HEK293 (cell line): ENCODE data around the gene MYMK.

Experiments
- CTCF ChIA-PET: fragments of 350-600 bp; formaldehyde crosslinking; extraction: SDS; loops from one replicate; lab custom pipeline; 2021; ENCODE audit warnings: antibody characterized with exemption; lab: Yijun Ruan, JAX
- POLR2A ChIA-PET: fragments of 300-600 bp; formaldehyde crosslinking; extraction: SDS; loops from one replicate; lab custom pipeline; 2020; ENCODE audit warnings: antibody characterized with exemption, inconsistent platforms; lab: Yijun Ruan, JAX
- H3K27ac ChIP-seq: fragments of 200-500 bp; sonication (Bioruptor generic); 2 replicates; pipeline ENCODE4 v1.5.1; 2014; ENCODE audit warnings: low read depth, low read length, control low read depth, inconsistent platforms; ENCODE audit errors: extremely low read depth
- H3K36me3 ChIP-seq, 2 experiments: fragments of 200-500 bp in 1 of 2; sonication (Bioruptor generic) in 1 of 2; 1 replicate in 1 of 2; 2 replicates in 1 of 2; pipeline ENCODE4 v1.5.1; 2014 to 2017; ENCODE audit warnings: inconsistent platforms in 2 of 2, low read length in 2 of 2; ENCODE audit not compliant: control insufficient read depth in 2 of 2, insufficient read depth in 1 of 2
- H3K4me1 ChIP-seq: fragments of 200-500 bp; sonication (Bioruptor generic); 2 replicates; pipeline ENCODE4 v1.5.1; 2014; ENCODE audit warnings: mild to moderate bottlenecking, low read length, inconsistent platforms; ENCODE audit not compliant: control insufficient read depth, insufficient read depth
- H3K4me3 ChIP-seq: 2 replicates; pipeline ENCODE4 v1.5.1; 2011; ENCODE audit warnings: low read depth, mild to moderate bottlenecking, control low read depth, low read length, moderate library complexity
- H3K9me3 ChIP-seq: fragments of 200-500 bp; sonication (Bioruptor generic); 2 replicates; pipeline ENCODE4 v1.5.1; 2014; ENCODE audit warnings: low read depth, low read length, inconsistent platforms; ENCODE audit not compliant: control insufficient read depth, insufficient read depth
- BCL11A ChIP-seq: fragments of 450-650 bp; formaldehyde crosslinking; IDR thresholded peaks from 2 replicates; pipeline ENCODE4 v1.5.1; 2016; ENCODE audit warnings: low read depth, missing biosample characterization, missing genetic modification characterization
- CTCF ChIP-seq: fragments of 450-650 bp; formaldehyde crosslinking; IDR thresholded peaks from 2 replicates; pipeline ENCODE4 v1.5.1; 2016; ENCODE audit warnings: missing biosample characterization, missing genetic modification characterization
- GLIS2 ChIP-seq: fragments of 450-650 bp; formaldehyde crosslinking; IDR thresholded peaks from 2 replicates; pipeline ENCODE4 v1.5.1; 2016; ENCODE audit warnings: missing biosample characterization, missing genetic modification characterization
- HOXD13 ChIP-seq: sonication (generic); formaldehyde crosslinking; IDR thresholded peaks from 2 replicates; pipeline ENCODE4 v1.8.0; 2022; ENCODE audit warnings: missing genetic modification reagents, borderline replicate concordance
- IKZF3 ChIP-seq: fragments of 450-650 bp; IDR thresholded peaks from 2 replicates; pipeline ENCODE4 v1.5.0; 2018; ENCODE audit warnings: missing biosample characterization, mild to moderate bottlenecking, missing genetic modification characterization, moderate library complexity
- KLF1 ChIP-seq: fragments of 450-650 bp; formaldehyde crosslinking; IDR thresholded peaks from 2 replicates; pipeline ENCODE4 v1.5.1; 2016; ENCODE audit warnings: missing biosample characterization, missing genetic modification characterization
- KLF10 ChIP-seq: fragments of 450-650 bp; IDR thresholded peaks from 2 replicates; pipeline ENCODE4 v1.5.1; 2018; ENCODE audit warnings: missing biosample characterization, mild to moderate bottlenecking, missing genetic modification characterization
- REPIN1 ChIP-seq: fragments of 450-650 bp; formaldehyde crosslinking; IDR thresholded peaks from 2 replicates; pipeline ENCODE4 v1.5.1; 2017; ENCODE audit warnings: missing biosample characterization, missing genetic modification characterization, low read depth
- YY2 ChIP-seq: fragments of 450-650 bp; formaldehyde crosslinking; IDR thresholded peaks from 2 replicates; pipeline ENCODE4 v1.5.1; 2016; ENCODE audit warnings: missing biosample characterization, missing genetic modification characterization
- ZBTB20 ChIP-seq: fragments of 450-650 bp; formaldehyde crosslinking; IDR thresholded peaks from 2 replicates; pipeline ENCODE4 v1.5.1; 2016; ENCODE audit warnings: missing biosample characterization, missing genetic modification characterization
- ZFP37 ChIP-seq: fragments of 450-650 bp; formaldehyde crosslinking; IDR thresholded peaks from 2 replicates; pipeline ENCODE4 v1.5.1; 2016; ENCODE audit warnings: missing biosample characterization, missing genetic modification characterization
- ZFP69B ChIP-seq: fragments of 450-650 bp; formaldehyde crosslinking; IDR thresholded peaks from 2 replicates; pipeline ENCODE4 v1.5.1; 2016; ENCODE audit warnings: missing biosample characterization, missing genetic modification characterization
- ZIC2 ChIP-seq: fragments of 450-650 bp; formaldehyde crosslinking; IDR thresholded peaks from 2 replicates; pipeline ENCODE4 v1.5.1; 2016; ENCODE audit warnings: missing biosample characterization, missing genetic modification characterization
- ZNF10 ChIP-seq: fragments of 450-650 bp; formaldehyde crosslinking; IDR thresholded peaks from 2 replicates; pipeline ENCODE4 v1.5.1; 2017; ENCODE audit warnings: missing biosample characterization, missing genetic modification characterization
- ZNF140 ChIP-seq: fragments of 450-650 bp; formaldehyde crosslinking; IDR thresholded peaks from 2 replicates; pipeline ENCODE4 v1.5.1; 2016; ENCODE audit warnings: missing biosample characterization, missing genetic modification characterization
- ZNF157 ChIP-seq: fragments of 450-650 bp; formaldehyde crosslinking; IDR thresholded peaks from 2 replicates; pipeline ENCODE4 v1.5.1; 2016; ENCODE audit warnings: missing biosample characterization, missing genetic modification characterization
- ZNF184 ChIP-seq: fragments of 450-650 bp; IDR thresholded peaks from 2 replicates; pipeline ENCODE4 v1.5.1; 2018; ENCODE audit warnings: missing biosample characterization, mild to moderate bottlenecking, missing genetic modification characterization
- ZNF214 ChIP-seq: fragments of 450-650 bp; formaldehyde crosslinking; IDR thresholded peaks from 2 replicates; pipeline ENCODE4 v1.5.1; 2017; ENCODE audit warnings: missing biosample characterization, mild to moderate bottlenecking, missing genetic modification characterization, borderline replicate concordance
- ZNF292 ChIP-seq: fragments of 450-650 bp; formaldehyde crosslinking; IDR thresholded peaks from 2 replicates; pipeline ENCODE4 v1.5.1; 2016; ENCODE audit warnings: low read depth, missing biosample characterization, missing genetic modification characterization, borderline replicate concordance
- ZNF423 ChIP-seq: fragments of 450-650 bp; formaldehyde crosslinking; IDR thresholded peaks from 2 replicates; pipeline ENCODE4 v1.5.1; 2016; ENCODE audit warnings: missing biosample characterization, missing genetic modification characterization
- ZNF544 ChIP-seq: fragments of 450-650 bp; formaldehyde crosslinking; IDR thresholded peaks from 2 replicates; pipeline ENCODE4 v1.5.0; 2017; ENCODE audit warnings: missing biosample characterization, missing genetic modification characterization
- ZNF548 ChIP-seq: fragments of 450-650 bp; formaldehyde crosslinking; IDR thresholded peaks from 2 replicates; pipeline ENCODE4 v1.5.1; 2016; ENCODE audit warnings: missing biosample characterization, missing genetic modification characterization
- ZNF555 ChIP-seq: fragments of 450-650 bp; formaldehyde crosslinking; conservative IDR thresholded peaks from 2 replicates; pipeline ENCODE4 v1.5.1; 2017; ENCODE audit warnings: missing biosample characterization, mild to moderate bottlenecking, missing genetic modification characterization, inconsistent platforms
- ZNF571 ChIP-seq: fragments of 450-650 bp; formaldehyde crosslinking; IDR thresholded peaks from 2 replicates; pipeline ENCODE4 v1.5.0; 2017; ENCODE audit warnings: missing biosample characterization, missing genetic modification characterization
- ZNF660 ChIP-seq: fragments of 450-650 bp; IDR thresholded peaks from 2 replicates; pipeline ENCODE4 v1.5.1; 2018; ENCODE audit warnings: missing biosample characterization, mild to moderate bottlenecking, missing genetic modification characterization
- ZNF664 ChIP-seq: fragments of 450-650 bp; formaldehyde crosslinking; IDR thresholded peaks from 2 replicates; pipeline ENCODE4 v1.5.1; 2016; ENCODE audit warnings: missing biosample characterization, missing genetic modification characterization
- ZNF670 ChIP-seq: fragments of 450-650 bp; formaldehyde crosslinking; IDR thresholded peaks from 2 replicates; pipeline ENCODE4 v1.5.1; 2016; ENCODE audit warnings: missing biosample characterization, missing genetic modification characterization, low read depth
- ZNF777 ChIP-seq: fragments of 450-650 bp; formaldehyde crosslinking; IDR thresholded peaks from 2 replicates; pipeline ENCODE4 v1.5.1; 2017; ENCODE audit warnings: missing biosample characterization, missing genetic modification characterization, borderline replicate concordance

Gene MYMK

GRCh38 chr9:133477992-133478850, 46.5 kb downstream of the MYMK start (continued):
- no peak for TF ChIP-seq ZNF10 (tag by site-specific recombination)
- TF ChIP-seq BCL11A (tag by site-specific recombination): no peak
- TF ChIP-seq ZNF292: no peak
- TF ChIP-seq ZNF184 (tag by site-specific recombination): no peak
- TF ChIP-seq GLIS2: peak; percentile 29; the same call in 1 of the 2 replicates
- peak; percentile 66 for TF ChIP-seq ZIC2 (tag by site-specific recombination)
- TF ChIP-seq ZNF555 (tag by site-specific recombination): no peak
- no peak for TF ChIP-seq KLF1 (tag by site-specific recombination)
- no peak for TF ChIP-seq ZNF214 (tag by site-specific recombination)
- TF ChIP-seq HOXD13: no peak
- no peak for TF ChIP-seq ZNF544 (tag by site-specific recombination)
- no peak for TF ChIP-seq IKZF3 (tag by site-specific recombination)
- TF ChIP-seq ZNF670 (tag by site-specific recombination): no peak
- TF ChIP-seq ZFP69B (tag by site-specific recombination): no peak
- TF ChIP-seq ZNF423 (tag by site-specific recombination): no peak

- ChIA-PET POLR2A (interaction anchor here (1.1 to 3.3 kb wide), 4 partner anchors 9 to 129 kb away, joined by 3 to 12 read pairs (median 10); partner anchors contain the start of genes CACFD1, MED22 and RPL7A), CTCF (interaction anchor here (0.6 to 3.4 kb wide), 2 partner anchors 9 to 317 kb away, joined by 4 to 15 read pairs; no protein-coding TSS in a partner anchor)
- Histone ChIP-seq H3K27ac (no peak overlapping the region), H3K36me3 (peaks cover 0 to 40% of the 10 kb centered on the region in 2 experiments; a peak in 1 of 3 replicates), H3K9me3 (no peaks in the 10 kb centered on the region), H3K4me1 (no peaks in the 10 kb centered on the region), H3K4me3 (no peak overlapping the region)
- peak; percentile 90 for TF ChIP-seq ZNF664
- no peak for TF ChIP-seq ZFP37 (tag by site-specific recombination)
Measured at GRCh38 chr9:133477461-133477860, 47.3 kb downstream of the MYMK start.

GRCh38 chr9:133476941-133477340, 47.8 kb downstream of the MYMK start:
- Histone ChIP-seq H3K36me3 (peaks cover 0 to 40% of the 10 kb centered on the region in 2 experiments; a peak in 1 of 3 replicates), H3K4me1 (no peaks in the 10 kb centered on the region), H3K4me3 (no peak overlapping the region)
- TF ChIP-seq REPIN1 (tag by site-specific recombination): no peak
- no peak for TF ChIP-seq ZNF660
- TF ChIP-seq, all 188 proteins: peak for 0
- no peak overlapping the region for H3K27ac ChIP-seq
- H3K9me3 ChIP-seq: no peaks in the 10 kb centered on the region
- CTCF ChIA-PET: interaction anchor here (0.6 to 3.4 kb wide), 2 partner anchors 10 to 90 kb away, joined by 3 to 15 read pairs; no protein-coding TSS in a partner anchor
- POLR2A ChIA-PET: interaction anchor here (1.6 kb wide), 1 partner anchor 17 kb away, joined by 10 read pairs; the partner anchor contains the start of gene CACFD1

GRCh38 chr9:133476036-133476931, 48.5 kb downstream of the MYMK start:
- POLR2A ChIA-PET: interaction anchor here (1.6 kb wide), 1 partner anchor 17 kb away, joined by 10 read pairs; the partner anchor contains the start of gene CACFD1
- H3K36me3 ChIP-seq: peaks cover 0 to 46% of the 10 kb centered on the region in 2 experiments; a peak in 1 of 3 replicates
- no peaks in the 10 kb centered on the region for H3K9me3 ChIP-seq
- no peak overlapping the region for H3K4me3 ChIP-seq
- no peak overlapping the region for H3K27ac ChIP-seq
- no peaks in the 10 kb centered on the region for H3K4me1 ChIP-seq
- CTCF ChIA-PET: interaction anchor here (0.6 to 3.4 kb wide), 2 partner anchors 10 to 89 kb away, joined by 3 to 15 read pairs; no protein-coding TSS in a partner anchor
- TF ChIP-seq YY2 (tag by site-specific recombination) (no peak), ZNF571 (tag by site-specific recombination) (no peak), ZNF157 (tag by site-specific recombination) (no peak), CTCF (no peak), KLF10 (tag by site-specific recombination) (no peak), ZNF548 (tag by site-specific recombination) (no peak), ZNF777 (tag by site-specific recombination) (no peak), ZNF140 (tag by site-specific recombination) (no peak), ZBTB20 (tag by site-specific recombination) (no peak)
